Stimulated activated CD8-positive, alpha-beta memory T cell treated with anti-CD3 and anti-CD28 coated beads, Interleukin-7, amount 100 ng/mL, for 48 hours (primary cell): Measurements from ENCODE around the gene NDUFS1.
"Not testable (repeated sequence)": the region's sequence is repeated elsewhere in the genome, so short reads cannot be mapped to it uniquely, and the experiment has no call there.

ENCODE experiments used
- DNase-seq, 2 donors: peaks; one replicate each; pipeline ENCODE4 v3.0.0-alpha.2; 2020; ENCODE audit warnings: low read depth in 1 of 2; ENCODE audit errors: extremely low read depth in 1 of 2

The NDUFS1 gene

DNA sequence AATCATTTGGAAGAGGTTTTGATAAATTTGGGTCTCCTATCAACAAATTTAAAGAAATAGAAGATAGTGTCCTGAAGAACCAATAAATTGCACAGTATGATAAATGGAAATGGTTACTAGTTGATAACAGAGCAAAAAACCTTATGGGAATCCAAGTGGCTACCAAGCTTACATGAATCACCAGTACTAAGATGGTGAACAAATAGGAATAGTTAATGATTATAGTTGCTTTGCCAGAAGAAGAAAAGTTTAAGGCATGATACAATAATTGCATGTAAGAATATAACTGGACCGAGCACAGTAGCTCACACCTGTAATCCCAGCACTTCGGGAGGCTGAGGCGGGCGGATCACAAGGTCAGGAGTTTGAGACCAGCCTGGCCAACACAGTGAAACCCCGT is 53.7 kb downstream of the NDUFS1 start:
- no peak for DNase-seq

DNA sequence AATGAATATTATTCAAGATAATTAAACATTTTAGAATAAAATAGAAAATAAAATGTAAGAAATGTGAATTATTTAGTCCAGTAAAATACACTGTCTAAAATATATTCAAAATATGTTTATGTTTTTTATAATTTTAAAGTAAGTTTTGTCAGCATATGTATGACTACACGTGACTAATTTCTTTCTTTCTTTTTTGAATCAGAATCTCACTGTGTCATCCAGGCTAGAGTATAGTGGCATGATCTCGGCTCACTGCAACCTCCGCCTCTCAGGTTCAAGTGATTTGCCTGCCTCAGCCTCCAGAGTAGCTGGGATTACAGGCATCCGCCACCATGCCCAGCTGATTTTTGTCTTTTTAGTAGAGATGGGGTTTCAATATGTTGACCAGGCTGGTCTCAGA is 54.2 kb downstream of the NDUFS1 start:
- DNase-seq, result no peak

- DNase-seq, result not testable (repeated sequence)
Measured at GRCh38 chr2:206098872-206099271, 60.4 kb downstream of the NDUFS1 start.

DNA sequence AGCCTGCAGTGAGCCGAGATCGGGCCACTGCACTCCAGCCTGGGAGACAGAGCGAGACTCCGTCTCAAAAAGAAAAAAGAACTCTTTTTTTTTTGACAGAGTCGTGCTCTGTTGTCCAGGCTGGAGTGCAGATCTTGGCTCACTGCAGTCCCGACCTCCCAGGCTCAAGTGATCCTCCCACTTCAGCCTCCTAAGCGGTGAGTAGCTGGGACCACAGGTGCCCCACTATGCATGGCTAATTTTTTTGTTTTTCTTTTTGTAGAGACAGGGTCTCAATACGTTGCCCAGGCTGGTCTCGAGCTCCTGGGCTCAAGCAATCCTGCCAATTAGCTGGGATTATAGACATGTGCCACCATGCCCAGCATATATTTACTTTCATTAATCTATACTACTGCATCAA is 60.8 kb downstream of the NDUFS1 start:
- no peak for DNase-seq

DNA sequence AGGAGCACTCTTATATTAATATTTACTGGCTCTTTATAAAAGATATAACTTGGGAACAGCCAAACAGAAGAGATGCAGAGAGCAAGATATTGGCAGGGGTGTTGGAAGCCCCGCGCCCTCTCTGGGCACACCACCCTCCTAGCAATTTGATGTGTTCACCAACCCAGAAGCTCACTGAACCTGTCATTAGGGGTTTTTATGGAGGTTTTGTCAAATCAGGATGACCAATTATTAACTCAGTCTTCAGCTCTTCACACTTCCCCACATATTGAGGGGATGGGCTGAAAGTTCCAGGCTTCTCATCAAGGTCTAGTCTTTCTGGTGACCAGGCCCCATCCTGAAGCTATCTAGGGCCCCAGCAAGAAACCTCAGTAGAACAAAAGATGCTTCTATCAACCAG is 62.4 kb downstream of the NDUFS1 start:
- DNase-seq, result no peak

DNA sequence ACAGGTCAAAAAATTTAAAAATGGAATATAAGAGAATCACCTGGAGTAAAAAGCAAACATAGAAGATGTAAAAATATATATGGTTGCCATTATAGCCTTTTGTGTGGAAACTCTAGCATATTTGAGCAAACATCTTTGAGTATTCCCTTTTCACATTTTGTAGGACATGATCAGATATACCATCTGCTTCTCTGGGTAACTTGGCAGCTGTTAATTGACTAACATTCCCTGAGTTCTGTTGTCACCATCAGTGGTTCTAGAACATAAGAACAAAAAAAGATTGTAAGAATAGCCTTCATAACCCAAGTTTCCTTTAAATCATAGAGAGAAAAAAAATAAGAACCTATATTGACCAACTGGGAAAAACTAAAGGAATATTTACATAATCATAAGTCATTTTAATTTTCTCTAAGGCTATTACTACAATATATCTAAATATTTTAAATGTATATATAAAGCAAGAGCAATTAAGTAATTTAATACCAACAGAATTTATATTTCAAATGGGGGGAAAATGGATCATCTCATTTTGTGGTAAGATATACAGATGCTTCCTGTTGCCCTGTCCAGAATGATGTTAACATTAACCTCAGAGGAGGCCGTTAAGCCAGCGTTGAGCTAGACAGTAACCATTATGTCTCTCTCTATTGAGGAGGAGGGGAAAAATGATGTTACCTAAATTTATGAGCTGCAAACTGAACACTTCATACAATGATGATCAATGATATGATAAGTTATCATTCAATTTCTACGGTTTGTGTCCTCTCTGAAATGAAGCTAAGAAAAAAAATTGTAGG is 63.5 kb downstream of the NDUFS1 start:
- DNase-seq, result no peak

- DNase-seq, result no peak
Measured at GRCh38 chr2:206092297-206092696, 66.9 kb downstream of the NDUFS1 start.

DNA sequence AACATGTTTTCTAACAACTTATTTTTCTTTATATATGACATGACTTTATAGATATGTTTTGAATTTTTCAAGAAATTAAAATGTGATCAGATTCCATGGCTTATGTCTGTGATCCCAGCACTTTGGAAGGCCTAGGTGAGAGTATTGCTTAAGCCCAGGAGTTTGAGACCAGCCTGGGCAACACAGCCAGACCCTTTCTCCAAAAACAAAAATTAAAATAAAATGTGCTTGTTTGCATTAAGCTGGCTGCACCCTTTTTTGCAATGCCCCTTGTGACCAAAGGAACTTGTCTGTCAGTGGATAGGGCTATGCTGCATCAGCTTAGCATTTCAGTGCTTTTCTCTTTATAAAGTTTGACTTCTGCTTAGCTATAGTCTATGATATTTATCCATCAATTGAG is 71.0 kb downstream of the NDUFS1 start:
- DNase-seq, result no peak

DNA sequence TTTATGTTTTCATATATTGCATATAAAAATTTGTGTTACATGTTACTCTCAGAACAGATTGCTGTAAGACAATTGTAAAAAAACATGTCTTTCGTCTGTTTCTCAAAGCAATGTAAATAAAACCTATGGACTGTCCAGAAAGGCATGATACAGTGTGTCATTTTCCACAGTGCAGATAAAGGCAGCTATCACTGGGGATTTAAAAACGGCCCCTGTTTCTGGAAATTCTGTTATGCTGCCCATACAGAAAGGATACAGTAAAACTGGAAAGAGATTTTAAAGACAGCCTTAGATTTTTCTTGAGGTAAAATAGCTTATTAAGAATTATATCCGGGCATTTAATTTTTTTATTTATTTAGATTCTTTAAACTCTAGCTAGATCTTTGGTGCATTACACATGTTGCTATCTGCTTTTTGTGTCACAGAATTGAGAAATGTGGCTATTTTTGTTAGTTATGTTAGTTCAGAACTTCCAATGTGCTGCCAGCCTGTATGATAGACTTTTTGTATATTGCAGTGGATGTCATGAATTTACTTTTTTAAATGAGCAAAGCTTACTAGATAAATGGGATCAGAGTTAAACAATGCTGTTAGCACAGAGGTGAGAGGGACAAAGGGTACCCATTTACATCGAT is 72.4 kb downstream of the NDUFS1 start:
- no peak for DNase-seq

- DNase-seq, result peak; percentile 53 to 73
Measured at GRCh38 chr2:206085742-206086445, 73.3 kb downstream of the NDUFS1 start, which contains the start of gene INO80D. TSS of gene INO80D (minus strand) at chr2:206086174. CDS start at chr2:206063016, 23,158 bp downstream.

GRCh38 chr2:206084870-206085741 is 74.1 kb downstream of the NDUFS1 start:
- DNase-seq, result peak in 1 of 2 donors; percentile 6

DNA sequence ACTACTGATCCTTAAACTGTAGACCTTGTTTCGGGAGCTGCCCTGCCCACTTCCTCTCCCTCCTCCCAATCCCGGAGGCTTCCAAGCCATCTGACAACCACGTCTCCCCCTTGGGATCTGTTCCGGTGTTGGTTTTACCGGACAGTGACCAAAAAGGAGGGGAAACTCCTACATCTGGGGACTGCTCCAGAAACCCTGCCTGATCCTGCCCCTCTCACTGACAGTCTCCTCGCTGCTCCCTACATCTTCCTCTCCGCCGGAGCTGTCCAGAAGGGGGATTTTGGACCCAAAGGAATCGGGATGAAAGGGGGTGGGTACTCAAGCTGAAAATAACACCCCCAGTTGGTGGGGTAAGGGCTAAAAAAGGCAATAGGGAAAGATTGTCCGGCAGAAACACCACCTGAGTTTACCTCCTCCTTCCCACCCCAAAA is 74.8 kb downstream of the NDUFS1 start:
- no peak for DNase-seq

GRCh38 chr2:206083602-206084438 is 75.4 kb downstream of the NDUFS1 start:
- DNase-seq, result peak in 1 of 2 donors; percentile 42

- DNase-seq, result no peak
Measured at GRCh38 chr2:206082298-206082843, 76.9 kb downstream of the NDUFS1 start.

DNA sequence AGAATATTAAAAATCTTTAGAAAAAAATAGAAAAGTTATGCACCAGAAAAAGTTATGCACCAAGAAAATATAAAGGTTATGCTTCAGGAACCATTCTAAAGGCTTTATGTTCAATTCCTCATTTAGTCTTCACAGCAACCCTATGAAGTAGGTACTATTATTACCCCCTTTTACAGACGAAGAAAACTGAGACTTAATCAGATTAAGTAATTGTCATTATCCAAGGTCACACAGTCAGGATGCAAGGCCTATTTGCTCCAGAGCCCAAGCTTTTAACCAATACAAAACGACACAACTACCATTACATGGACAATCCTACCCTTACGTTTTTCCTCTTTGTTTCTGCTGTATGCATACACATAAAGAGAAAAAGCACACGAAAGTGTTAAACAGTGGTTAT is 78.3 kb downstream of the NDUFS1 start:
- no peak for DNase-seq

DNA sequence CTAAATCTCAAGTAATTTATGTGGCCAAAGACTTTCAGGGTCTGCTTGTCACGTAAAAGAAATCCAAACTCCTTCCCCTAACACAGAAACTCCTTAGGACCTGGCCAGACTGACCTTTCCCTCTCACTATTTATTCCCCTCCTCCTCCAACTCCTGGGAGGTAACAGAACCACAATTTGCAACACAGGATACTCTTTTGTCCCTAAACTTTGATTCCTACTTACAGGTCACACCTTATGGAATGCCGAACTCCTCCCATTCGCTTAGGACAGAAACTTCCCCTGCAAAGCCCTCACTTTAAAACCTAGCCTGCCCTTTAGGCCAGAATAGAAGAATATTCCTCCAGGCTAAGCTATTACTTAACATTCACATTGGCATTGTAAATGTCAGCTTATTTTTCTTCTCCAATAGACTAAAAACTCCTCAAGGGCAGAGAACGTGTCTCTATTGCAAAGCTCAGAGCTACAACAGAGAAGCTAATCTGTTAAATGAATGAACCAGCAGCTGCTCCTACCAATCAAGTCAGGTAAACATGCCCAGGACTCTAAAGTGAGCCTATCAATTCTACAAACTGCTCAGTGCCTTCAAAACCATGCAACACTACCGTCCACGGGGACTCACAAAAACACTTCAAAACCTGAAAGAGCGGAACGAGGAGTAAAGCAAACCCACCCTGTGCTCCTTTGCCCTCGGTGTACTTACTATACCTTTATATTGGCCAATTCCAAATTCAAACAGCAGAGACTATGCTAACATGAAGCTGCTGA is 79.4 kb downstream of the NDUFS1 start:
- DNase-seq, result no peak

DNA sequence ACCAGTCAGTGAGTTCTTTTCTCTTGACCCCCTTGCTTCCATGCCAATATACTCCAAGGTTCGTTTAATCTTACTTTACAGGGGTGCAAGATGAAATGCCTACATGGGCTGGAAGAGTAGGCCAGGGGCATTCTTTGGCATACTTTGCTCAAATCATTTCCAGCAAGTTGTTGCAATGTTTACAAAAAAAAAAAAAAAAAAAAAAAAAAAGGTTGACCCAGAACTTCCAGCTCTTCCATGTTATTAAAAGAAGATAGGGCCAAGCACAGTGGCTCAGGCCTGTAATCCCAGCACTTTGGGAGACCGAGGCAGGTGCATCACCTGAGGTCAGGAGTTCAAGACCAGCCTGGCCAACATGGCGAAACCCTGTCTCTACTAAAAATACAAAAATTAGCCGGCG is 81.4 kb downstream of the NDUFS1 start:
- DNase-seq, result not testable (repeated sequence)

GRCh38 chr2:206075113-206075512 is 84.1 kb downstream of the NDUFS1 start:
- no peak for DNase-seq

- no peak for DNase-seq
Measured at GRCh38 chr2:206071807-206072206, 87.4 kb downstream of the NDUFS1 start.
